Esophagus muscularis mucosa (tissue), 4 donors: ENCODE data around the gene GPBAR1.

Source experiments
- CTCF ChIP-seq, 3 experiments: fragments of 200-600 bp in 2 of 3; fragments of 450-650 bp in 1 of 3; sonication (generic) in 2 of 3; IDR thresholded peaks; one replicate each; pipeline ENCODE4 v1.5.1; 2017 to 2019; ENCODE audit warnings: antibody characterized with exemption in 3 of 3, mild to moderate bottlenecking in 2 of 3, moderate library complexity in 1 of 3
- EP300 ChIP-seq: sonication (generic); formaldehyde crosslinking; IDR thresholded peaks from one replicate; pipeline ENCODE4 v1.6.1; 2017; ENCODE audit warnings: antibody characterized with exemption
- POLR2A ChIP-seq: fragments of 450-650 bp; IDR thresholded peaks from one replicate; pipeline ENCODE4 v1.6.1; 2017; ENCODE audit warnings: antibody characterized with exemption, moderate library complexity, mild to moderate bottlenecking, low read depth
- POLR2AphosphoS5 ChIP-seq, 2 donors: sonication (generic); formaldehyde crosslinking; IDR thresholded peaks; one replicate each; pipeline ENCODE4 v1.6.1; 2017; ENCODE audit warnings: antibody characterized with exemption in 2 of 2

- TF ChIP-seq POLR2A (no peak), CTCF (IDR thresholded peaks at IDR 0.05) (peak in 1 of 3 experiments; percentile 6), POLR2AphosphoS5 (IDR thresholded peaks at IDR 0.05) (no peak), EP300 (no peak)
Measured at GRCh38 chr2:218230882-218231281, 29.9 kb upstream of the GPBAR1 start.
